GM12872 (cell line): ENCODE results near the gene MRM2.

Experiments
- TF ChIP-seq, protein P1 (sequence below): IDR thresholded peaks from 3 replicates; pipeline ENCODE4 v1.5.1; 2011; ENCODE audit warnings: low read depth, mild to moderate bottlenecking, low read length, moderate library complexity; ENCODE audit not compliant: insufficient read depth

The MRM2 gene

GRCh38 chr7:2274666-2275065 is 32.7 kb upstream of the MRM2 start:
- TF ChIP-seq, protein P1, sequence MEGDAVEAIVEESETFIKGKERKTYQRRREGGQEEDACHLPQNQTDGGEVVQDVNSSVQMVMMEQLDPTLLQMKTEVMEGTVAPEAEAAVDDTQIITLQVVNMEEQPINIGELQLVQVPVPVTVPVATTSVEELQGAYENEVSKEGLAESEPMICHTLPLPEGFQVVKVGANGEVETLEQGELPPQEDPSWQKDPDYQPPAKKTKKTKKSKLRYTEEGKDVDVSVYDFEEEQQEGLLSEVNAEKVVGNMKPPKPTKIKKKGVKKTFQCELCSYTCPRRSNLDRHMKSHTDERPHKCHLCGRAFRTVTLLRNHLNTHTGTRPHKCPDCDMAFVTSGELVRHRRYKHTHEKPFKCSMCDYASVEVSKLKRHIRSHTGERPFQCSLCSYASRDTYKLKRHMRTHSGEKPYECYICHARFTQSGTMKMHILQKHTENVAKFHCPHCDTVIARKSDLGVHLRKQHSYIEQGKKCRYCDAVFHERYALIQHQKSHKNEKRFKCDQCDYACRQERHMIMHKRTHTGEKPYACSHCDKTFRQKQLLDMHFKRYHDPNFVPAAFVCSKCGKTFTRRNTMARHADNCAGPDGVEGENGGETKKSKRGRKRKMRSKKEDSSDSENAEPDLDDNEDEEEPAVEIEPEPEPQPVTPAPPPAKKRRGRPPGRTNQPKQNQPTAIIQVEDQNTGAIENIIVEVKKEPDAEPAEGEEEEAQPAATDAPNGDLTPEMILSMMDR = no peak

DNA sequence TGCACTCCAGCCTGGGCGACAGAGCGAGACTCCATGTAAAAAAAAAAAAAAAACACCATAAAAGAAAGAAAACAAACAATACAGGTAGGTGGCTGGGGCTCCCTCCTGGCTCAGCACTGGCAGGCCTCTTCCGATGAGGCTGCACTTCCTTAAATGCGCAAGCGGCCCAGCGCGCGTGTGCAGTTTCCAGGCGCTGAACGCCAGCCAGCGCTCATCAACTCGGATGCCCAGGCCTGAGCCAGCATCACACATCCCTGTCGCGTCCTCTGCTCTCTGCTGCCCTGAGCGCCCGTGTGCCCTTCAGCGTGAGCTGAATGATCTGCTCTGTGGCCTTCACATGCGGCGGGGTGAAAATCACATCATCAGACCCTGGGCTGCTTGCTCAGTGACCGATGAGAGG is 31.9 kb upstream of the MRM2 start:
- TF ChIP-seq, protein P1 = no peak

DNA sequence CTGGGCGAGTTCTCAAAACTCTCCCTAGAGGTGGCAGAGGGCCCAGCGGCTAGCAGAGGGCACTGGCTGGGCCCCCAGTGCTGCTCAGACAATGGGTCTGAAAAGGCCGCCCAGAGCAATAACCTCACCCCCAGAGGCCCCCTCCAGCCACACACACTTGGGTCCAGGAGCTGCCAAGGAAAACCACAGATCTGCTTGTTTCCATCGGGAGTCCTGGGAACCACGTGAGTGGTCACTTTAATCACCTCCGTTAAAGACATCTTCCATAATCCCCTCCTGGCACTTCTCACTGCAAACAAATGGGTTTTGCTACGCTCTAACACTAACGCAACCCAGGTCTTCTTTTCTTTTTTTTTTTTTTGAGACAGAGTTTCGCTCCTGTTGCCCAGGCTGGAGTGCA is 30.0 kb upstream of the MRM2 start:
- TF ChIP-seq, protein P1 = no peak

- TF ChIP-seq, protein P1 = no peak
Measured at GRCh38 chr7:2271273-2272026, 29.4 kb upstream of the MRM2 start.

- TF ChIP-seq, protein P1 = no peak
Measured at GRCh38 chr7:2270495-2270894, 28.5 kb upstream of the MRM2 start.

DNA sequence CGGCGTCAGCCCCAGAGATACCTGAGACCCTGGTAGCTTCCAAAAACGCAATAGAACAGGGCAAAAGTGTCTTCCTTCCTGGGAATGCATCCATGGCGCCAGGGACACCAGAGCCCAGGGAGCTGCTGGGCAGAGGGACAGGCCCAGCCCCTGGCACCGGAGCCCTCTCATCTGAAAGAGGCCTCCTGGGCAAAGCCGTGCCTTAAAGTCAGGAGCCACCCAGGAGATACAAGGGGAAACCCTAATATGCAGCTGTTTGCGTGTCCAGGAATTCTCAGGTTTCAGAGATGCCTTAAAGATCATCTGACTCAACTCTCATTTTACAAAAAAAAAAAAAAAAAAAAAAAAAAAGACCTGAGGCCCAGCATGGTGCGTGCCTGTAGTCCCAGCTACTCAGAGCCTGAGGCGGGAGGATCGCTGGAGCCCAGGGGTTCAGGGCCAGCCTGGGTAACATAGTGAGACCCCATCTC is 28.0 kb upstream of the MRM2 start:
- TF ChIP-seq, protein P1 = no peak

GRCh38 chr7:2266911-2267310 is 24.9 kb upstream of the MRM2 start:
- TF ChIP-seq, protein P1 = no peak
